OCI-M2 (cell line): ENCODE results near the gene HTD2.
"Not testable (repeated sequence)": the region's sequence is repeated elsewhere in the genome, so short reads cannot be mapped to it uniquely, and the experiment has no call there.

ENCODE experiments used
- DNase-seq: peaks from one replicate; lab custom pipeline; 2025; ENCODE audit not compliant: unreplicated experiment; lab: John Stamatoyannopoulos, UW

HTD2 gene

GRCh38 chr3:58331593-58332152, 25.4 kb downstream of the HTD2 start:
- DNase-seq: no peak

- no peak for DNase-seq
Observed at GRCh38 chr3:58332575-58333188, 26.4 kb downstream of the HTD2 start, which contains the start of gene PXK. PXK (plus strand) TSS chr3:58332892; CDS start chr3:58332989, 97 bp downstream.

- DNase-seq: no peak
Observed at GRCh38 chr3:58333206-58334012, 27.1 kb downstream of the HTD2 start.

- no peak for DNase-seq
Observed at GRCh38 chr3:58334013-58334321, 27.6 kb downstream of the HTD2 start.

GRCh38 chr3:58334506-58334884, 28.2 kb downstream of the HTD2 start:
- DNase-seq: no peak

- DNase-seq: no peak
Observed at GRCh38 chr3:58335652-58335947, 29.3 kb downstream of the HTD2 start.

- no peak for DNase-seq
Observed at GRCh38 chr3:58336135-58336882, 30.0 kb downstream of the HTD2 start.

GRCh38 chr3:58337190-58337589, 30.9 kb downstream of the HTD2 start:
- no peak for DNase-seq

- not testable (repeated sequence) for DNase-seq
Observed at GRCh38 chr3:58339146-58339545, 32.8 kb downstream of the HTD2 start.

GRCh38 chr3:58340594-58341244, 34.4 kb downstream of the HTD2 start:
- no peak for DNase-seq

GRCh38 chr3:58341376-58341775, 35.1 kb downstream of the HTD2 start:
- no peak for DNase-seq

GRCh38 chr3:58342676-58343075, 36.4 kb downstream of the HTD2 start:
- no peak for DNase-seq

- DNase-seq: no peak
Observed at GRCh38 chr3:58345457-58345856, 39.1 kb downstream of the HTD2 start.

- no peak for DNase-seq
Observed at GRCh38 chr3:58346368-58346767, 40.0 kb downstream of the HTD2 start.

GRCh38 chr3:58347984-58348383, 41.7 kb downstream of the HTD2 start:
- no peak for DNase-seq

GRCh38 chr3:58349792-58350626, 43.7 kb downstream of the HTD2 start:
- DNase-seq: no peak

- DNase-seq: no peak
Observed at GRCh38 chr3:58350627-58351013, 44.3 kb downstream of the HTD2 start.

GRCh38 chr3:58351920-58352319, 45.6 kb downstream of the HTD2 start:
- no peak for DNase-seq

- DNase-seq: no peak
Observed at GRCh38 chr3:58352626-58353025, 46.3 kb downstream of the HTD2 start.

- DNase-seq: no peak
Observed at GRCh38 chr3:58353722-58354553, 47.6 kb downstream of the HTD2 start.
